ENCODE measurements around the gene CCDC157. TPM values are rescaled to one million over a fixed set of nuclear protein-coding genes. Genes with fewer than 3 reads are reported as not detected.

CCDC157 gene
- total and polyA plus RNA-seq, 4 donors, result 0.53 to 1.4 (median 0.98) TPM

GRCh38 chr22:30348809-30349208 is 8.0 kb upstream of the CCDC157 start:
- Histone ChIP-seq H3K9ac (ENCODE audit: low read depth in 1 of 2, low read length in 2 of 2) (no peak overlapping the region), H3K36me3 (ENCODE audit: control insufficient read depth in 4 of 4, insufficient read depth in 3 of 4, low read depth in 1 of 4, low read length in 3 of 4) (peaks cover 34 to 78% (median 59%) of the 10 kb centered on the region in 4 donors), H3K27me3 (ENCODE audit: control insufficient read depth in 4 of 4, insufficient read depth in 4 of 4, low read length in 3 of 4) (no peaks in the 10 kb centered on the region), H3K4me1 (ENCODE audit: control insufficient read depth in 4 of 4, insufficient read depth in 4 of 4, low read length in 3 of 4) (peaks cover 0 to 3% (median 1%) of the 10 kb centered on the region in 4 donors), H3K9me3 (ENCODE audit: control insufficient read depth in 4 of 4, low read length in 3 of 4) (no peaks in the 10 kb centered on the region), H3K4me3 (ENCODE audit: low read depth in 1 of 3, low read length in 3 of 3) (no peak overlapping the region), H3K27ac (ENCODE audit: low read depth in 1 of 2, low read length in 2 of 2) (no peak overlapping the region)
- TF ChIP-seq EGR1 (IDR thresholded peaks at IDR 0.05; ENCODE audit: low read depth in 2 of 2) (no peak), REST (IDR thresholded peaks at IDR 0.05) (no peak), NR2F2 (IDR thresholded peaks at IDR 0.05) (no peak), FOXA2 (IDR thresholded peaks at IDR 0.05) (no peak), FOXA1 (IDR thresholded peaks at IDR 0.05) (no peak)
- 79% methylated on average over 4 of the region's 4 CpGs for WGBS
- no peak for DNase-seq (ENCODE audit: low spot score)

GRCh38 chr22:30351226-30351625 is 5.6 kb upstream of the CCDC157 start:
- H3K4me1 ChIP-seq (ENCODE audit: control insufficient read depth in 4 of 4, insufficient read depth in 4 of 4, low read length in 3 of 4), result peaks cover 6 to 27% (median 22%) of the 10 kb centered on the region in 4 donors
- no peaks in the 10 kb centered on the region for H3K9me3 ChIP-seq (ENCODE audit: control insufficient read depth in 4 of 4, low read length in 3 of 4)
- TF ChIP-seq TAF1 (conservative IDR thresholded peaks at IDR 0.05), result no peak
- no peaks in the 10 kb centered on the region for H3K27me3 ChIP-seq (ENCODE audit: control insufficient read depth in 4 of 4, insufficient read depth in 4 of 4, low read length in 3 of 4)
- H3K36me3 ChIP-seq (ENCODE audit: control insufficient read depth in 4 of 4, insufficient read depth in 3 of 4, low read depth in 1 of 4, low read length in 3 of 4), result peaks cover 18 to 54% (median 36%) of the 10 kb centered on the region in 4 donors
- no peak overlapping the region for H3K27ac ChIP-seq (ENCODE audit: low read depth in 1 of 2, low read length in 2 of 2)
- 95% methylated on average over 3 of the region's 3 CpGs for WGBS
- DNase-seq (ENCODE audit: low spot score), result no peak
- no peak overlapping the region for H3K4me3 ChIP-seq (ENCODE audit: low read depth in 1 of 3, low read length in 3 of 3)
- H3K9ac ChIP-seq (ENCODE audit: low read depth in 1 of 2, low read length in 2 of 2), result no peak overlapping the region

GRCh38 chr22:30354644-30355043 is 2.2 kb upstream of the CCDC157 start:
- Histone ChIP-seq H3K9me3 (ENCODE audit: control insufficient read depth in 4 of 4, low read length in 3 of 4) (no peaks in the 10 kb centered on the region), H3K4me1 (ENCODE audit: control insufficient read depth in 4 of 4, insufficient read depth in 4 of 4, low read length in 3 of 4) (peaks cover 6 to 32% (median 26%) of the 10 kb centered on the region in 4 donors), H3K9ac (ENCODE audit: low read depth in 1 of 2, low read length in 2 of 2) (no peak overlapping the region), H3K27ac (ENCODE audit: low read depth in 1 of 2, low read length in 2 of 2) (no peak overlapping the region), H3K36me3 (ENCODE audit: control insufficient read depth in 4 of 4, insufficient read depth in 3 of 4, low read depth in 1 of 4, low read length in 3 of 4) (peaks cover 14 to 29% (median 22%) of the 10 kb centered on the region in 4 donors), H3K4me3 (ENCODE audit: low read depth in 1 of 3, low read length in 3 of 3) (no peak overlapping the region), H3K27me3 (ENCODE audit: control insufficient read depth in 4 of 4, insufficient read depth in 4 of 4, low read length in 3 of 4) (no peaks in the 10 kb centered on the region)
- TF ChIP-seq MAX (IDR thresholded peaks at IDR 0.05) (no peak), YY1 (IDR thresholded peaks at IDR 0.05) (no peak), EGR1 (IDR thresholded peaks at IDR 0.05; ENCODE audit: low read depth in 2 of 2) (no peak), HNF4A (conservative IDR thresholded peaks at IDR 0.05) (no peak), JUND (IDR thresholded peaks at IDR 0.05) (no peak), SP1 (IDR thresholded peaks at IDR 0.05) (no peak)
- no peak for DNase-seq (ENCODE audit: low spot score)
- WGBS, result 86% methylated on average over 5 of the region's 5 CpGs

GRCh38 chr22:30357236-30357570 is 396 bp downstream of the CCDC157 start:
- peak overlapping the region; percentile 97 to 100 for H3K27ac ChIP-seq (ENCODE audit: low read depth in 1 of 2, low read length in 2 of 2)
- H3K4me1 ChIP-seq (ENCODE audit: control insufficient read depth in 4 of 4, insufficient read depth in 4 of 4, low read length in 3 of 4), result peaks cover 6 to 32% (median 26%) of the 10 kb centered on the region in 4 donors
- H3K36me3 ChIP-seq (ENCODE audit: control insufficient read depth in 4 of 4, insufficient read depth in 3 of 4, low read depth in 1 of 4, low read length in 3 of 4), result peaks cover 5 to 9% (median 7%) of the 10 kb centered on the region in 4 donors
- 3% methylated on average over 9 of the region's 9 CpGs for WGBS
- TF ChIP-seq RAD21 (IDR thresholded peaks at IDR 0.05) (no peak), NR2F2 (IDR thresholded peaks at IDR 0.05) (no peak), MAX (IDR thresholded peaks at IDR 0.05) (no peak), FOXA2 (IDR thresholded peaks at IDR 0.05) (no peak), FOXA1 (IDR thresholded peaks at IDR 0.05) (no peak), TAF1 (conservative IDR thresholded peaks at IDR 0.05) (no peak)
- no peak for DNase-seq (ENCODE audit: low spot score)
- H3K9ac ChIP-seq (ENCODE audit: low read depth in 1 of 2, low read length in 2 of 2), result peak overlapping the region in 1 of 2 donors; percentile 1
- no peaks in the 10 kb centered on the region for H3K9me3 ChIP-seq (ENCODE audit: control insufficient read depth in 4 of 4, low read length in 3 of 4)
- H3K27me3 ChIP-seq (ENCODE audit: control insufficient read depth in 4 of 4, insufficient read depth in 4 of 4, low read length in 3 of 4), result no peaks in the 10 kb centered on the region
- peak overlapping the region; percentile 78 to 88 (median 80) for H3K4me3 ChIP-seq (ENCODE audit: low read depth in 1 of 3, low read length in 3 of 3)

Data from liver (tissue), 9 donors.